HepG2 (cell line): Measurements from ENCODE around the gene GDE1. TPM values are rescaled to one million over a fixed set of nuclear protein-coding genes. Genes with fewer than 3 reads are reported as not detected.

ENCODE experiments used
- ARNT ChIP-seq: fragments of 450-650 bp; IDR thresholded peaks from 2 replicates; pipeline ENCODE4 v1.6.1; 2017
- CAMTA2 ChIP-seq: sonication (generic); formaldehyde crosslinking; IDR thresholded peaks from 2 replicates; pipeline ENCODE4 v1.4.0; 2020; ENCODE audit warnings: mild to moderate bottlenecking, missing genetic modification reagents, borderline replicate concordance
- DNMT1 ChIP-seq: sonication (generic); formaldehyde crosslinking; IDR thresholded peaks from 2 replicates; pipeline ENCODE4 v1.5.1; 2020; ENCODE audit warnings: mild to moderate bottlenecking, missing genetic modification reagents
- EHMT2 ChIP-seq: fragments of 200-600 bp; sonication (generic); IDR thresholded peaks from 2 replicates; pipeline ENCODE4 v1.7.0; 2017; ENCODE audit warnings: antibody characterized with exemption, low read depth, low read length, borderline replicate concordance
- PRMT3 ChIP-seq: sonication (generic); formaldehyde crosslinking; IDR thresholded peaks from 2 replicates; pipeline ENCODE4 v1.8.1; 2022; ENCODE audit warnings: low read depth, mild to moderate bottlenecking, moderate library complexity, missing genetic modification reagents, borderline replicate concordance
- RFX3 ChIP-seq: IDR thresholded peaks from 2 replicates; pipeline ENCODE4 v1.6.1; 2016; ENCODE audit warnings: missing biosample characterization, missing genetic modification reagents
- SMYD3 ChIP-seq: sonication (generic); formaldehyde crosslinking; IDR thresholded peaks from 2 replicates; pipeline ENCODE4 v1.8.1; 2023; ENCODE audit warnings: mild to moderate bottlenecking, missing genetic modification reagents
- SNAPC2 ChIP-seq: sonication (generic); formaldehyde crosslinking; IDR thresholded peaks from 2 replicates; pipeline ENCODE4 v1.8.1; 2022; ENCODE audit warnings: mild to moderate bottlenecking, missing genetic modification reagents
- TARDBP ChIP-seq: sonication (generic); formaldehyde crosslinking; IDR thresholded peaks from 2 replicates; pipeline ENCODE4 v1.8.0; 2022; ENCODE audit warnings: mild to moderate bottlenecking, missing genetic modification reagents
- ZBTB38 ChIP-seq: sonication (generic); formaldehyde crosslinking; IDR thresholded peaks from 2 replicates; pipeline ENCODE4 v1.5.1; 2020; ENCODE audit warnings: mild to moderate bottlenecking, missing genetic modification reagents
- ZBTB42 ChIP-seq: sonication (generic); formaldehyde crosslinking; IDR thresholded peaks from 2 replicates; pipeline ENCODE4 v1.5.0; 2020; ENCODE audit warnings: mild to moderate bottlenecking, missing genetic modification reagents
- ZNF556 ChIP-seq: sonication (generic); formaldehyde crosslinking; IDR thresholded peaks from 2 replicates; pipeline ENCODE4 v1.4.0; 2020; ENCODE audit warnings: mild to moderate bottlenecking, missing genetic modification reagents, borderline replicate concordance
- ZNF598 ChIP-seq: sonication (generic); formaldehyde crosslinking; IDR thresholded peaks from 2 replicates; pipeline ENCODE4 v1.5.1; 2020; ENCODE audit warnings: mild to moderate bottlenecking, missing genetic modification reagents, borderline replicate concordance
- ZNF777 ChIP-seq: sonication (generic); formaldehyde crosslinking; IDR thresholded peaks from 2 replicates; pipeline ENCODE4 v1.4.0; 2020; ENCODE audit warnings: missing genetic modification reagents
- ZNF792 ChIP-seq: IDR thresholded peaks from 2 replicates; pipeline ENCODE4 v1.6.1; 2016
- ZNF850 ChIP-seq: sonication (generic); formaldehyde crosslinking; conservative IDR thresholded peaks from 2 replicates; pipeline ENCODE4 v1.9.0; 2021; ENCODE audit warnings: mild to moderate bottlenecking, missing genetic modification reagents
- polyA plus RNA-seq, 8 experiments: library from polyadenylated mRNA; depleted of rRNA in 3 of 8; stranded (reverse) in 7 of 8; unstranded in 1 of 8; fragments of >200 nt; fragmentation: Illumina TruSeq in 4 of 8; extraction: Trizol in 4 of 8; gene quantifications; 2 replicates each; pipeline versions ENCODE4 v1.2.1 to v1.2.3, GENCODE V29; 2011 to 2016; ENCODE audit warnings: low read depth in 4 of 8, missing spikeins in 1 of 8, mixed read lengths in 1 of 8; ENCODE audit not compliant: insufficient read depth in 1 of 8
- total RNA-seq, 5 experiments: library from RNA; depleted of rRNA; stranded (reverse); fragments of >200 nt; fragmentation: Illumina TruSeq; extraction: Trizol; gene quantifications; 2 replicates each; pipeline ENCODE4 v1.2.3, GENCODE V29; 2016; ENCODE audit warnings: low read depth in 1 of 5
- TF ChIP-seq, protein P1 (sequence below): sonication (generic); formaldehyde crosslinking; IDR thresholded peaks from 2 replicates; pipeline ENCODE4 v1.4.0; 2020; ENCODE audit warnings: mild to moderate bottlenecking, missing genetic modification reagents, borderline replicate concordance
- TF ChIP-seq, protein P2 (sequence below): sonication (generic); formaldehyde crosslinking; IDR thresholded peaks from 2 replicates; pipeline ENCODE4 v1.5.1; 2020; ENCODE audit warnings: missing genetic modification reagents, mild to moderate bottlenecking, borderline replicate concordance
- TF ChIP-seq, protein P3 (sequence below): IDR thresholded peaks from 2 replicates; pipeline ENCODE4 v1.6.1; 2016; ENCODE audit warnings: mild to moderate bottlenecking, missing biosample characterization, missing genetic modification reagents
- TF ChIP-seq, protein P4 (sequence below): sonication (generic); formaldehyde crosslinking; IDR thresholded peaks from 2 replicates; pipeline ENCODE4 v1.4.0; 2020; ENCODE audit warnings: missing genetic modification reagents, borderline replicate concordance
- TF ChIP-seq, protein P5 (sequence below): IDR thresholded peaks from 2 replicates; pipeline ENCODE4 v1.6.1; 2016; ENCODE audit warnings: missing genetic modification reagents, missing compliant biosample characterization

Gene GDE1
- total and polyA plus RNA-seq, 2 of the 13 experiments (the other 11 are each of a cell fraction or from before 2014, with no cell fraction given): 35.9 to 59.0 TPM

DNA sequence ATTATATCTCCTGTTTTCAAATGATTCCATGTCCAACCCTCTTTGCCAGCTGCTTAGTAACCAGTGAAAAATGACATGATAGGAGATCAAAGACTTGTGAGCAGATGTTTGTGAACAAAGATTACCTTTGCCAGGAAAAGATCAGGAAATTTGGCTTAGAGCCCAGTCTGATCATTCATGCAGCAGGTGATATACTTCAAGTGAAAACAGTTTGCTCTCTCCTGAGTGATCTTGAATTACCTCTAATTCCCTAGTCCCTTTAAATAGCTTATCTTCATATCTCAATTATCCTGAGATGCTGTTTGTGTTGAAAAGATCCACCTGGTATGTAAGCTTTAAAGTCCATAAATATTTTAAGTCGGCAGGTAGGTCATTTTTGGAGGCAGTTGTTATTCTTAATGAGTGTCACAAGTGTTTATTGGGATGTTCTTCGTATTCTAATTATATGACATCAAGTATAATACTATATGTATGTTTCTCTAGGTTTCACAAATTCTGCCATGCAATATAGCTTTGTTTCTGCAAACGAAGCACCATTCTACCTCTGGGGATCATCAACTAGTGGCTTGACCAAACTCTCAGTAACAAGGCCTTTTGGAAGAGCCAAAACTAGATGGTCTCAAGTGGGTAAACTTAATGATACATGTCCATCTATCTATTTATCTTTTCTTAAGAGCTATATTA lies 20.4 kb upstream of the GDE1 start (continued):
- TF ChIP-seq SNAPC2 (CRISPR knock-in tag): peak; percentile 81; the same call in 1 of the 2 replicates
- TF ChIP-seq PRMT3: no peak
- 0 out of 2 replicates have a peak, but pooled peaks have one; percentile 59 for TF ChIP-seq ZNF850 (CRISPR knock-in tag)
- TF ChIP-seq, protein P1, sequence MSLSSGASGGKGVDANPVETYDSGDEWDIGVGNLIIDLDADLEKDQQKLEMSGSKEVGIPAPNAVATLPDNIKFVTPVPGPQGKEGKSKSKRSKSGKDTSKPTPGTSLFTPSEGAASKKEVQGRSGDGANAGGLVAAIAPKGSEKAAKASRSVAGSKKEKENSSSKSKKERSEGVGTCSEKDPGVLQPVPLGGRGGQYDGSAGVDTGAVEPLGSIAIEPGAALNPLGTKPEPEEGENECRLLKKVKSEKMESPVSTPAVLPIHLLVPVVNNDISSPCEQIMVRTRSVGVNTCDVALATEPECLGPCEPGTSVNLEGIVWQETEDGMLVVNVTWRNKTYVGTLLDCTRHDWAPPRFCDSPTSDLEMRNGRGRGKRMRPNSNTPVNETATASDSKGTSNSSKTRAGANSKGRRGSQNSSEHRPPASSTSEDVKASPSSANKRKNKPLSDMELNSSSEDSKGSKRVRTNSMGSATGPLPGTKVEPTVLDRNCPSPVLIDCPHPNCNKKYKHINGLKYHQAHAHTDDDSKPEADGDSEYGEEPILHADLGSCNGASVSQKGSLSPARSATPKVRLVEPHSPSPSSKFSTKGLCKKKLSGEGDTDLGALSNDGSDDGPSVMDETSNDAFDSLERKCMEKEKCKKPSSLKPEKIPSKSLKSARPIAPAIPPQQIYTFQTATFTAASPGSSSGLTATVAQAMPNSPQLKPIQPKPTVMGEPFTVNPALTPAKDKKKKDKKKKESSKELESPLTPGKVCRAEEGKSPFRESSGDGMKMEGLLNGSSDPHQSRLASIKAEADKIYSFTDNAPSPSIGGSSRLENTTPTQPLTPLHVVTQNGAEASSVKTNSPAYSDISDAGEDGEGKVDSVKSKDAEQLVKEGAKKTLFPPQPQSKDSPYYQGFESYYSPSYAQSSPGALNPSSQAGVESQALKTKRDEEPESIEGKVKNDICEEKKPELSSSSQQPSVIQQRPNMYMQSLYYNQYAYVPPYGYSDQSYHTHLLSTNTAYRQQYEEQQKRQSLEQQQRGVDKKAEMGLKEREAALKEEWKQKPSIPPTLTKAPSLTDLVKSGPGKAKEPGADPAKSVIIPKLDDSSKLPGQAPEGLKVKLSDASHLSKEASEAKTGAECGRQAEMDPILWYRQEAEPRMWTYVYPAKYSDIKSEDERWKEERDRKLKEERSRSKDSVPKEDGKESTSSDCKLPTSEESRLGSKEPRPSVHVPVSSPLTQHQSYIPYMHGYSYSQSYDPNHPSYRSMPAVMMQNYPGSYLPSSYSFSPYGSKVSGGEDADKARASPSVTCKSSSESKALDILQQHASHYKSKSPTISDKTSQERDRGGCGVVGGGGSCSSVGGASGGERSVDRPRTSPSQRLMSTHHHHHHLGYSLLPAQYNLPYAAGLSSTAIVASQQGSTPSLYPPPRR (CRISPR knock-in tag): peak; percentile 88
- peak; percentile 64; the same call in 1 of the 2 replicates for TF ChIP-seq ZNF792 (CRISPR knock-in tag)
- TF ChIP-seq ZNF777: no peak
- no peak for TF ChIP-seq DNMT1
- TF ChIP-seq TARDBP (CRISPR knock-in tag): peak; percentile 95; the same call in 1 of the 2 replicates
- peak; percentile 94; the same call in 1 of the 2 replicates for TF ChIP-seq ZBTB42 (CRISPR knock-in tag)
- TF ChIP-seq, protein P2, sequence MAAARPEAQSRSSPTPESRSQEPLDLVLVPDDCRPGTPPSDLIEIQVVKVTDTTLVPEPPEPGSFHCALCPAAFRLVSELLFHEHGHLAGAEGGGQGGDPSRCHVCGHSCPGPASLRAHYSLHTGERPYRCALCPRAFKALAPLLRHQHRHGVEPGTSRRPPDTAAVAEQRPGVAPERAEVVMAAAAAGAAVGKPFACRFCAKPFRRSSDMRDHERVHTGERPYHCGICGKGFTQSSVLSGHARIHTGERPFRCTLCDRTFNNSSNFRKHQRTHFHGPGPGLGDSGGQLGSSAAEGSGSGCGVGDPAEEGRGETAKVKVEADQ: no peak
- TF ChIP-seq, protein P3, sequence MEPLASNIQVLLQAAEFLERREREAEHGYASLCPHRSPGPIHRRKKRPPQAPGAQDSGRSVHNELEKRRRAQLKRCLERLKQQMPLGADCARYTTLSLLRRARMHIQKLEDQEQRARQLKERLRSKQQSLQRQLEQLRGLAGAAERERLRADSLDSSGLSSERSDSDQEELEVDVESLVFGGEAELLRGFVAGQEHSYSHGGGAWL (CRISPR knock-in tag): no peak; the same call in 1 of the 2 replicates
- no peak for TF ChIP-seq ZBTB38 (CRISPR knock-in tag)
- TF ChIP-seq, protein P4, sequence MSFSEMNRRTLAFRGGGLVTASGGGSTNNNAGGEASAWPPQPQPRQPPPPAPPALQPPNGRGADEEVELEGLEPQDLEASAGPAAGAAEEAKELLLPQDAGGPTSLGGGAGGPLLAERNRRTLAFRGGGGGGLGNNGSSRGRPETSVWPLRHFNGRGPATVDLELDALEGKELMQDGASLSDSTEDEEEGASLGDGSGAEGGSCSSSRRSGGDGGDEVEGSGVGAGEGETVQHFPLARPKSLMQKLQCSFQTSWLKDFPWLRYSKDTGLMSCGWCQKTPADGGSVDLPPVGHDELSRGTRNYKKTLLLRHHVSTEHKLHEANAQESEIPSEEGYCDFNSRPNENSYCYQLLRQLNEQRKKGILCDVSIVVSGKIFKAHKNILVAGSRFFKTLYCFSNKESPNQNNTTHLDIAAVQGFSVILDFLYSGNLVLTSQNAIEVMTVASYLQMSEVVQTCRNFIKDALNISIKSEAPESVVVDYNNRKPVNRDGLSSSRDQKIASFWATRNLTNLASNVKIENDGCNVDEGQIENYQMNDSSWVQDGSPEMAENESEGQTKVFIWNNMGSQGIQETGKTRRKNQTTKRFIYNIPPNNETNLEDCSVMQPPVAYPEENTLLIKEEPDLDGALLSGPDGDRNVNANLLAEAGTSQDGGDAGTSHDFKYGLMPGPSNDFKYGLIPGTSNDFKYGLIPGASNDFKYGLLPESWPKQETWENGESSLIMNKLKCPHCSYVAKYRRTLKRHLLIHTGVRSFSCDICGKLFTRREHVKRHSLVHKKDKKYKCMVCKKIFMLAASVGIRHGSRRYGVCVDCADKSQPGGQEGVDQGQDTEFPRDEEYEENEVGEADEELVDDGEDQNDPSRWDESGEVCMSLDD (CRISPR knock-in tag): no peak
- TF ChIP-seq, protein P5, sequence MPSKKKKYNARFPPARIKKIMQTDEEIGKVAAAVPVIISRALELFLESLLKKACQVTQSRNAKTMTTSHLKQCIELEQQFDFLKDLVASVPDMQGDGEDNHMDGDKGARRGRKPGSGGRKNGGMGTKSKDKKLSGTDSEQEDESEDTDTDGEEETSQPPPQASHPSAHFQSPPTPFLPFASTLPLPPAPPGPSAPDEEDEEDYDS: peak; percentile 9; the same call in 1 of the 2 replicates
- peak; percentile 58 for TF ChIP-seq RFX3 (CRISPR knock-in tag)
- peak; percentile 81; the same call in 1 of the 2 replicates for TF ChIP-seq SMYD3
- no peak for TF ChIP-seq ARNT
- TF ChIP-seq EHMT2: peak; percentile 61; the same call in 1 of the 2 replicates
- TF ChIP-seq ZNF556 (CRISPR knock-in tag): 0 out of 2 replicates have a peak, but pooled peaks have one; percentile 56
- no peak for TF ChIP-seq CAMTA2
- no peak for TF ChIP-seq ZNF598 (CRISPR knock-in tag)
